Small intestine (tissue), 7 donors: Measurements from ENCODE around the gene CDCA5. TPM values are rescaled to one million over a fixed set of nuclear protein-coding genes. Genes with fewer than 3 reads are reported as not detected.

ENCODE experiments used
- DNase-seq, 2 donors: peaks; one replicate each; pipeline versions ENCODE4 v3.0.0 to v3.0.0-alpha.2; 2013
- FAIRE-seq: peaks from 2 replicates; lab custom pipeline; 2012; peaks lifted over from hg19 to GRCh38; lab: Jason Lieb, UNC
- H3K27ac ChIP-seq, 3 donors: one replicate each; pipeline ENCODE4 v1.5.1; 2013; ENCODE audit warnings: low read length in 2 of 3, mild to moderate bottlenecking in 2 of 3, control low read depth in 1 of 3, inconsistent platforms in 1 of 3, low read depth in 1 of 3, moderate library complexity in 1 of 3
- H3K27me3 ChIP-seq, 3 donors: one replicate each; pipeline ENCODE4 v1.6.1; 2013; ENCODE audit warnings: low read length in 3 of 3, inconsistent platforms in 1 of 3; ENCODE audit not compliant: control insufficient read depth in 3 of 3, insufficient read depth in 3 of 3
- H3K36me3 ChIP-seq, 3 donors: one replicate each; pipeline ENCODE4 v1.6.1; 2013; ENCODE audit warnings: low read length in 3 of 3, inconsistent platforms in 1 of 3, low read depth in 1 of 3, mild to moderate bottlenecking in 1 of 3, moderate library complexity in 1 of 3; ENCODE audit not compliant: control insufficient read depth in 3 of 3, insufficient read depth in 2 of 3
- H3K4me1 ChIP-seq, 3 donors: one replicate each; pipeline ENCODE4 v1.6.1; 2013; ENCODE audit warnings: low read length in 2 of 3, inconsistent platforms in 1 of 3, low read depth in 1 of 3, mild to moderate bottlenecking in 1 of 3, moderate library complexity in 1 of 3; ENCODE audit not compliant: control insufficient read depth in 3 of 3, insufficient read depth in 2 of 3
- H3K4me3 ChIP-seq, 3 donors: one replicate each; pipeline ENCODE4 v1.5.1; 2013; ENCODE audit warnings: low read length in 3 of 3, control low read depth in 1 of 3, inconsistent platforms in 1 of 3, low read depth in 1 of 3, mild to moderate bottlenecking in 1 of 3, moderate library complexity in 1 of 3
- H3K9me3 ChIP-seq, 2 donors: one replicate each; pipeline ENCODE4 v1.6.1; 2013; ENCODE audit warnings: low read depth in 1 of 2, low read length in 1 of 2; ENCODE audit not compliant: control insufficient read depth in 2 of 2, insufficient read depth in 1 of 2
- WGBS, 3 donors: extraction: QIAGEN DNeasy Blood & Tissue Kit; methylation state at CpG; one replicate each; pipeline ENCODE4 v1.1.7; 2013; 5-methylcytosine and 5-hydroxymethylcytosine counted together
- polyA plus RNA-seq, 4 donors: library from polyadenylated mRNA; stranded (reverse) in 3 of 4; unstranded in 1 of 4; fragments of 200-250 nt in 3 of 4; fragments of 120-200 nt in 1 of 4; gene quantifications; one replicate each; pipeline versions ENCODE4 v1.2.1 to v1.2.3, GENCODE V29; 2013
- donor health status: healthy with polysubstance abuse.
- donor health status: control.
- donor health status: control.
- donor health status: Bipolar disorder and iron deficiency.
- donor health status: healthy.

The CDCA5 gene
- polyA plus RNA-seq, 4 donors = 0.54 to 19.3 (median 8.8) TPM

GRCh38 chr11:65057526-65057925, 26.3 kb downstream of the CDCA5 start:
- FAIRE-seq (no peak), DNase-seq (no peak)
- Histone ChIP-seq H3K9me3 (peaks cover 0 to 4% of the 10 kb centered on the region in 2 donors), H3K27ac (no peak overlapping the region), H3K4me1 (peaks cover 0 to 31% (median 1%) of the 10 kb centered on the region in 3 donors), H3K27me3 (no peaks in the 10 kb centered on the region), H3K36me3 (peaks cover 0 to 3% (median 0%) of the 10 kb centered on the region in 3 donors), H3K4me3 (peak overlapping the region in 1 of 3 donors; percentile 67)
- 92 to 93% (median 92%) methylated on average over 7 of the region's 7 CpGs for WGBS, 3 donors

- Histone ChIP-seq H3K27me3 (no peaks in the 10 kb centered on the region), H3K36me3 (peaks cover 0 to 3% (median 0%) of the 10 kb centered on the region in 3 donors), H3K4me3 (peak overlapping the region in 1 of 3 donors; percentile 67), H3K4me1 (peaks cover 0 to 31% (median 1%) of the 10 kb centered on the region in 3 donors), H3K9me3 (peaks cover 0 to 4% of the 10 kb centered on the region in 2 donors), H3K27ac (no peak overlapping the region)
- no peak for DNase-seq
- FAIRE-seq = no peak
- WGBS, 3 donors = 90 to 96% (median 91%) methylated on average over 6 of the region's 6 CpGs
Measured at GRCh38 chr11:65056999-65057398, 26.8 kb downstream of the CDCA5 start.

GRCh38 chr11:65055538-65055937, 28.3 kb downstream of the CDCA5 start:
- FAIRE-seq = no peak
- no peak overlapping the region for H3K27ac ChIP-seq
- DNase-seq = no peak
- H3K36me3 ChIP-seq = no peaks in the 10 kb centered on the region
- H3K9me3 ChIP-seq = no peaks in the 10 kb centered on the region
- WGBS, 3 donors = 76 to 89% (median 82%) methylated on average over 1 of the region's 1 CpG
- peaks cover 0 to 31% (median 1%) of the 10 kb centered on the region in 3 donors for H3K4me1 ChIP-seq
- H3K4me3 ChIP-seq = no peak overlapping the region
- no peaks in the 10 kb centered on the region for H3K27me3 ChIP-seq

GRCh38 chr11:65053827-65054508, 29.9 kb downstream of the CDCA5 start:
- Histone ChIP-seq H3K4me1 (peaks cover 0 to 28% (median 1%) of the 10 kb centered on the region in 3 donors), H3K36me3 (no peaks in the 10 kb centered on the region), H3K4me3 (no peak overlapping the region), H3K27ac (no peak overlapping the region), H3K27me3 (no peaks in the 10 kb centered on the region), H3K9me3 (no peaks in the 10 kb centered on the region)
- FAIRE-seq (no peak), DNase-seq (peak; percentile 63)
- 4 to 22% (median 6%) methylated on average over 8 of the region's 8 CpGs for WGBS, 3 donors

- Histone ChIP-seq H3K36me3 (peaks cover 0 to 5% (median 0%) of the 10 kb centered on the region in 3 donors), H3K4me1 (peaks cover 1 to 28% (median 2%) of the 10 kb centered on the region in 3 donors), H3K9me3 (no peaks in the 10 kb centered on the region), H3K27ac (no peak overlapping the region), H3K4me3 (no peak overlapping the region), H3K27me3 (peaks cover 0 to 7% (median 0%) of the 10 kb centered on the region in 3 donors)
- 82 to 92% (median 85%) methylated on average over 9 of the region's 9 CpGs for WGBS, 3 donors
- FAIRE-seq = no peak
- no peak for DNase-seq
Measured at GRCh38 chr11:65051398-65051858, 32.4 kb downstream of the CDCA5 start.

GRCh38 chr11:65047581-65048422, 36.0 kb downstream of the CDCA5 start:
- peak overlapping the region in 1 of 3 donors; percentile 42 for H3K27ac ChIP-seq
- no peaks in the 10 kb centered on the region for H3K9me3 ChIP-seq
- peak overlapping the region; percentile 22 to 44 (median 44) for H3K4me3 ChIP-seq
- DNase-seq (no peak), FAIRE-seq (no peak)
- H3K27me3 ChIP-seq = peaks cover 0 to 7% (median 0%) of the 10 kb centered on the region in 3 donors
- H3K4me1 ChIP-seq = peaks cover 0 to 17% (median 2%) of the 10 kb centered on the region in 3 donors
- WGBS, 3 donors = 19 to 54% (median 40%) methylated on average over 43 to 56 of the region's 56 CpGs
- peaks cover 0 to 40% (median 1%) of the 10 kb centered on the region in 3 donors for H3K36me3 ChIP-seq

GRCh38 chr11:65045728-65046127, 38.1 kb downstream of the CDCA5 start:
- Histone ChIP-seq H3K4me1 (peaks cover 0 to 21% (median 2%) of the 10 kb centered on the region in 3 donors), H3K9me3 (no peaks in the 10 kb centered on the region), H3K27ac (no peak overlapping the region), H3K36me3 (peaks cover 0 to 47% (median 1%) of the 10 kb centered on the region in 3 donors), H3K4me3 (no peak overlapping the region), H3K27me3 (peaks cover 0 to 7% (median 0%) of the 10 kb centered on the region in 3 donors)
- 86 to 92% (median 90%) methylated on average over 7 of the region's 7 CpGs for WGBS, 3 donors
- no peak for DNase-seq
- FAIRE-seq = no peak

GRCh38 chr11:65045061-65045460, 38.8 kb downstream of the CDCA5 start:
- no peaks in the 10 kb centered on the region for H3K9me3 ChIP-seq
- peaks cover 0 to 21% (median 2%) of the 10 kb centered on the region in 3 donors for H3K4me1 ChIP-seq
- H3K36me3 ChIP-seq = peaks cover 0 to 50% (median 1%) of the 10 kb centered on the region in 3 donors
- FAIRE-seq = no peak
- H3K27ac ChIP-seq = no peak overlapping the region
- no peak for DNase-seq
- H3K27me3 ChIP-seq = peaks cover 0 to 7% (median 0%) of the 10 kb centered on the region in 3 donors
- 81 to 88% (median 87%) methylated on average over 5 of the region's 5 CpGs for WGBS, 3 donors
- H3K4me3 ChIP-seq = no peak overlapping the region
